Stromal cell of bone marrow (primary cell): ENCODE data around the gene PIAS1.
"Not testable (repeated sequence)": the region's sequence is repeated elsewhere in the genome, so short reads cannot be mapped to it uniquely, and the experiment has no call there.

Source experiments
- DNase-seq: peaks from one replicate; pipeline ENCODE4 v3.0.0-alpha.2; 2012; ENCODE audit warnings: low read depth

The PIAS1 gene

DNA sequence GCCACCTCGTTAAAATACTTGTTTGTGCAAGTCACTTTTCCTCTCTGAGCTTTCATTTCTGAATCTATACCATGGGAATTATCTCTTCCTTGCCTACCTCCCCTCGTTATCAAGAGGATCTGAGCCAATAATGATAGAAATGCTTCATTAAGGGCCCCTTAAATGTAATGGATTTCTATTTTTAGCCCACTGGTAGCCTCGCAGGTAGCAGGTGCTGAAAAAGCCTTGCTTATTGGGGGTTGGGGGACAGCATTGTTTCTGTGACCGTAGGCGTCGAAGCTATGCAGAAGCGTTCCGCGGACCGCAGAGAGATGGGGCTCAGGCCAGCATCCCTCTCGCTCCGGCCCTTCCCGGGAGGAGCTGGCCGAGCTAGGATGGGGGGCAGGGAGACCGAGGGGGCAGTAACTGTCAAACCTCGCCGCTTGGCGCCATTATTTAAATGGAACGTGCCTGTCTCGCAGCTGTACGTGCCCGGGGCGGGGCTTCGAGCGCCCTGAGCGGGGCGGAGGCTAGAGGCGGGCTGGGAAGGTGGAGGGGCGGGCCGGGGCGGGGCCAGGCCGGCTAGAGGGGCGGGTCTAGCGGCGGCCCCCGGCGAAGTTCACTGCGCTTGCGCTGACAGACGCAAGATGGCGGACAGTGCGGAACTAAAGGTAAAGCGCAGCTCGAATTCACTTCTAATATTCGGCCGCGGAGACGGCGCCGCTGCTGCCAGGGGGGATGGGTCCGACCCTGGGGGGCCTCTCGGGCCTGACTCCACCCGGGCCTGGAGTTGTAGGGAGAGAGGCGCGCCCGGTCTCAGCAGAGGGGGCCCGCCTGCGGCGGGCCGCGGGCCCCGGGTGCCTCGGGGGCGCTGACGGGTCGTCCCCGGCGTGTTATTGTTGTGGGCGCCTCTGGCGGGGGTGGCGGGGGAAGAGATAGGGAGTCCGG is at the start of gene PIAS1:
Gene PIAS1, plus strand, starts transcription at position 615 of the 927 bp plus-strand sequence. Its CDS starts 12 bp downstream, at position 627.
- peak; percentile 82 for DNase-seq

DNA sequence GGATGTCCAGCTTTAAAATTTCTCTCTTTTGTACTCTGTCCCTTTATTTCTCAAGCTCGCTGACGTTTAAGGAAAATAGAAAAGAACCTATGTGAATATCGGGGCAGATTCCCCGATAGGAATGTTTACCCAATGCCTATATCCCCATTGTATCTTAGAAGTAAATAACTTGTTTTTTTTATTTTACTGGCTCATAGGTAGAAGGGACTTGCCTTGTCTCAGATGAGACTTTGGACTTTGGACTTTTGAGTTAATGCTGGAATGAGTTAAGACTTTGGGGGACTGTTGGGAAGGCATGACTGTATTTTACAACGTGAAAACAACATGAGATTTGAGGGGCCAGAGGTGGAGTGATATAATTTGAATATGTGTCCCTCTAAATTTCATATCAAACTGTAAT is 46.5 kb upstream of the PIAS1 start:
- DNase-seq: not testable (repeated sequence)

DNA sequence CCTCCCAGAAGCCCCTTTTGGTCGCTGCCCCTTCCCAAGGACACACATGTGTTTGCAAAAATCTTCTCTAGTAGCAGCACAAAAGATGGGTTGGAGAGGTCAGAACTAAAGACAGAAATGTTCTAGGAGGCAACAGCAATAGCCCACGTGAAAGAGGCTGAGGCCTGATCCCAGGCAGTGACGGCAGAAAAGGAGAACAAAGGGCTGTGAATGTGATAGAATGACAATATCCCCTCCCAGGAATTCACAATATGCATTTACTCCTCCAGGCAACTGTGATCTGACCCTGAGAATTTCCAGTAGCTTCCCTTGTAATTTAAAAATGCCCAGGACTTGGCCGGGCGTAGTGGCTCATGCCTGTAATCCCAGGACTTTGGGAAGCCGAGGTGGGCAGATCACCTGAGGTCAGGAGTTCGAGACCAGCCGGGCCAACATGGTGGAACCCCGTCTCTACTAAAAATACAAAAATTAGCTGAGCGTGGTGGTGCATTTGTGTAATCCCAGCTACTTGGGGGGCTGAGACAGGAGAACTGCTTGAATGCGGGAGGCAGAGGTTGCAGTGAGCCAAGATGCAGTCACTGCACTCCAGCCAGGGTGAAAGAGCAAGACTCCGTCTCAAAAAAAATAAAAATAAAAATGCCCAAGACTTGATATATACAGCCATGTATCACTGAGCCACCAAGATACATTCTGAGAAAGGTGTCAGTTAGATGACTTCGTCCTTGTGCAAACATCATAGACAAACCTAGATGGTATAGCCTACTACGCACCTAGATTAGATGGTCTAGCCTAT is 43.6 kb upstream of the PIAS1 start:
- no peak for DNase-seq

DNA sequence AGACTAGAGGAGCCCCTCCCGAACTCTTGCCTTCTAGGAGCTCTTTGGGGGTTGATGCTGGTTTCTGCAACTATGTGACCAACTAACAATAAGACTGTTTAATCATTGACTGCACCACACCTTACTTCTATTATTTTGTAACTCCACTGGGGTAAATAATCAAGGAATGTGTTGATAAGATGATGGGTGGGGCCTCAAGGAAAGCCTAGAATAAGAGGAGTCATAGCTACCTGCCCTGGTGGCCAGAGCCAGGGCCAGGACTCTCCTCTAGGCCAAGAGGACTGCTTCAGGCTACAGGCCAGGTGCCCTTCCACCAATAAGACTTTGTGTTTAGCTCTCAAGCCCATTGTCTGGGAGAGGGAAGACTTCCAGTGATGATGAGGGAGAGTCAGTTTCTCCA is 41.2 kb upstream of the PIAS1 start:
- DNase-seq: no peak

DNA sequence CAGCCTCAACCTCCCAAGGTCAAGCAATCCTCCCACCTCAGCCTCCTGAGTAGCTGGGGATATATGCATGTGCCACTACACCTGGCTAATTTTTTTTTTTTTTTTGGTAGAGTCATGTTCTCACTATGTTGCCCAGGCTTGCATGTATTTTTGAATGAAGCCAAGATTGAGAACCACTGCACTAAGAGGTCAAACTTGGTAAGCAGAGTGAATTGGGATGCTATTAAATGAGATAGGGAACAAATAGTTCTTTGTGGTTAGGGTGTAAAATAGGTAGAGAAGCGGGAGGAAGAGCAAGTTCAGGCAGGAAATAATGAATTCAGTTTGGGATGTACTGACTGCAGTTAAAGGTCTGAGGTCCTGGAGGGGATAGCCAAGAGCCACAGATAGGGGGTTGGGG is 39.9 kb upstream of the PIAS1 start:
- no peak for DNase-seq

DNA sequence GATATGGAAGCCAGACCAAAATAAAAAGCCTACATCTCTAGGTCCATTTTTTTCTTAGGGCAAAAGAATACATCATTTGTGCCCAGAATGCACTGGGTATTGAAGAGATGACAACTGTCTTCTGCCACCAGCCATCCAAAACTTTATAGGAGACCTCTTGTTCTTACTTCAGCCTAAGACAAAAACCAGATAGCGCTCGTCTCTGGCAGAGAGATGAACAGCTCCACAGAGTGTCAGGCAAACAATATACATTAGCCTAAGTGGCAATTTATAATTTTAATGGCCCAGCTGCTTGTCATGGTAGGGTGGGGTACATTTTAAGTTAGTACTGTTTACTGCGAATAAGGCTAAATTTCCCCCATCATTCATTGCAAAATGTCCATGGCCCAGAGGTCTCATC is 38.9 kb upstream of the PIAS1 start:
- DNase-seq: no peak

DNA sequence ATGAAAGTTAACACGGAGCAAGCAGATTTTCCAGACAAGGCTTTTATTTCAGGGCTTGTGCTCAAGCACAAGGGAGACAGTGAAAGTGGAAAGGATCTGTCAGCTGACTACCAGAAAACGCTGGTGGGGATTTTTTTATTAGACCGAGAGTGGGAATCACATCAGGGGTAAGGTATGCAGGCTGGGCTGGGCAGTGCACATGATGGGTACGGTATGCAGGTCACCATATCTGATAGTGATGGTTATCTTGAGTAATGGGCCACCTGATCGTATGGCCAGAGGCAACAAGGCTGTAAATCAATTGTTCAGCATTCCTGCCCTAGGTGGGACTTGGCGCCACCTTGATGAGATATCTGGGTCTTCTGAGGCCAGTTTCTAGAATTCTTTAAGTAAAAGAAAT is 36.9 kb upstream of the PIAS1 start:
- DNase-seq: no peak

DNA sequence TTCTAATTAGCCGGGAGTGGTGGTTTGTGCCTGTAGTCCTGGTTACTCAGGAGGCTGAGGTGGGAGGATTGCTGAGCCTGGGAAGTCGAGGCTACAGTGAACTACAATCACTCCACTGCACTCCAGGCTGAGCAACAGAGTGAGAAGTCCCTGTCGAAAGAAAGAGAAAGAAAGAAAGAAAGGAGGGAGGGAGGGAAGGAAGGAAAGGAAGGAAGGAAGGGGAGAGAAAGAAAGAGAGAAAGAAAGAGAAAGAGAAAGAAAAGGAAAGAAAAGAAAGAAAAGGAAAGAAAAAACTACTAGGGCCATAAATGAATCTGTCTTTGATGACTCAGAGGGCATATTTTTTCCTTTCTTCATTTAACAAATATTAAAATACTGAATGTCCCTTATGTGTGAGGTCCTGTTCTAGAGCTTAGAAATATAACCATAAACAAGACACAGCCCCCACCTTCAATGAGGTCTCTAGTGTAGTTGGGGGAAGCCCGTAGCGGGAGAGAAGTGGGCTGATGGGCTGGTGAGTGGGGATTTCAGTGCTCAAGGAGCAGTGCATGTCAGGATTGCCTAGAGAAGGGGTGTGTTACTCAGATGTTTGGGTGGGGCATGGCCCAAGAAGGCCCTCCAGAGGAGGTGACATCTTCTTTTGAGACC is 35.2 kb upstream of the PIAS1 start:
- no peak for DNase-seq

DNA sequence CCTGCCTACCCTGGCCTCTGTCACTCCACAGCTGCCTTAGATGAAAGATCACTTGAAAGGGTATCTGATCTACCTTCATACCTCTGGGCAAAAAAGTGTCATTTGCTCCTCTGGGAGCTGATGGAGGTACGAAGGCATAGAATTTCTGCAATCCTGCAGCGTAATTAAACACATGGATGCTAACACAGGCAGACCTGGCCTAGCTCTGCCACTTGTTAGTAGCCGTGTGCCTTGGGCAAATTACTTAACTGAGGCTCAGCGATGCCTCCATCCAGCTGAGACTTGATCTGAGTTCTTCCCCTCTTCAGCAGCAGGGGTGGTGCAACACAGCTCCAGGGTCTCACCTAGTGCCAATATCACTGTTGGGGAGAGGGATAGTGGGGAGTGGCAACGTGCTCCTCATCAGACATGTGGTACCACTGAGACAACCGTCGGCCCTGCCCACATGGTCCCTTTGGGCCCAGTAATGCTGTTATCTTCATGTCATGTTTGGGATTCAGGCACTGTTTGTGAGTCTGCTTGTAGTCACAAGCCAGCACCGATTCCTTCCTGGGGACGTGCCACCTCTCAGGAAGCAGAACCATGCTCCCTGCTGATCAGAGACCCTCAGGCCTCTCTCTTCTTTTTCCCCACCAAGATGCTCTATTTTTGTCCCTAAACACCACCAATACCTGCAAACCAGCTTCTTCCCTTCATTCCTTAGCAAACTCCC is 34.1 kb upstream of the PIAS1 start:
- DNase-seq: no peak

DNA sequence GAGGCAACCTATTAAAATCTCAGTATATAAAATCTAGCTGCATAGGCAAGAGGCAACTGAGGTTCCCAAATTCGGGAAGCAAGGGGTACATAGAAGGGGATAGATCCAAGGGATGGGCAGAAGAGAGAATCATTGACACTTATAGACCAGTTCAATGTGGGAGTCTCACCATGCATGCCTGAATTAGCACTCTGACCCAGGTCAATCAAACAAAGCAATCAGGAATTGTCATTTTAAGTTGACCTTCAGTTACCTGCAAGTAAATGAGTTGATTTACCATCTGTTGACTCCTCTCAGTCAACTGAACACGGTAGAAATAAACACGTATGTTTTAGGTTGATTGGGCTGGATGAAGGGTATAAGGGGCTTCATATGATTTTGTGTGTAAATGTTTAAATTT is 33.4 kb upstream of the PIAS1 start:
- no peak for DNase-seq

DNA sequence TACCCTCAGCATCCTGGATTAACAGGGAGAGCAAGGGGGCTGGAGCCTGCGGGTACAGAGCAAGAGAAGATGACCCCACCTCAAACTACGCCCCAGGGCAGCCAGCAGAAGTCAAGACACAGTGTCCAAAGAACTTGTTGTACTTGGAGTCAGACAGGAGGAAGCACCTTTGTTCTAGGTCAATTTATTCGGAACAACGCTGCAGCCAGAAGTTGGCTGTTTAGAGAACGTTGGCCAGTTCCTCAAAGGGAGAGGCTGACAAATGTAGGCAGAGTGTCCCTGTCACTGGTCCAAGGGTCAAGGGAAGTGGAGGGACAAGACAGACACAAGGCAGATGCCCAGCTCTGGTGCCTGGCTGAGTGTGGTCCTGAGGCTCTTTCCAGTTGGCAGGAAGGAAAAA is 32.1 kb upstream of the PIAS1 start:
- no peak for DNase-seq

DNA sequence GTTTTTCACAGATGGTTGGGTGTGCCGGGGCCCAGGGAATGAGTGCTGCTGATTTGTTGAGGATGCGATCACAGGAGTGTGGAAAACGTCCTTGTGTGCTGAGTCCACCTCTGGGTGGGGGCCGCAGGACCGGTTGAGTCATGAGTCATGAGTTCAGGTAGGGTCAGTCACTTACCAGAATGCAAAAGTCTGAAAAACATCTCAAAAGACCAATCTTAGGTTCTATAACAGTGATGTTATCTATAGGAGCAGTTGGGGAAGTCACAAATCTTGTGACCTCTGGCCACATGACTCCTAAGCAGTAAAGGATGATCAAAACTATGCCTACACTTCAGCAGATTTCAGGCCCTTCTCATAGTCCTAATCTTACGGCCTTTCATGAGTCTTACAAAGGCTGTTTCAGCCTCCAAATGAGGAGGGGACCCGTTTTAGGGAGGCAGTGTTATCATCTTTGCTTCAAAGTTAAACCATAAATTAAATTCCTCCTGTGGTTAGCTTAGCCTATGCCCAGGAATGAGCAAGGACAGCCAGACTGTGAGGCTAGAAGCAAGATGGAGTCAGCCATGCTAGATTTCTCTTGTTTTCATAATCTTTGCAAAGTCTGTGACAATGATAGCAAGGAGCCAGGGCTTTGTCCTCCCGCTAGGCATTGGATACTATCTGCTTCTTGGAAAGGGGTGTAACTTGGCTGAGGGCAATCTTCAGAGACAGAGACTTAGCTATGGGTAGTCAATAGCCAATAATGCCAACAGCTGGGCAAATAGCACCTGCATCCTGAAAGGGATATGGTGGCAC is 30.6 kb upstream of the PIAS1 start:
- no peak for DNase-seq

DNA sequence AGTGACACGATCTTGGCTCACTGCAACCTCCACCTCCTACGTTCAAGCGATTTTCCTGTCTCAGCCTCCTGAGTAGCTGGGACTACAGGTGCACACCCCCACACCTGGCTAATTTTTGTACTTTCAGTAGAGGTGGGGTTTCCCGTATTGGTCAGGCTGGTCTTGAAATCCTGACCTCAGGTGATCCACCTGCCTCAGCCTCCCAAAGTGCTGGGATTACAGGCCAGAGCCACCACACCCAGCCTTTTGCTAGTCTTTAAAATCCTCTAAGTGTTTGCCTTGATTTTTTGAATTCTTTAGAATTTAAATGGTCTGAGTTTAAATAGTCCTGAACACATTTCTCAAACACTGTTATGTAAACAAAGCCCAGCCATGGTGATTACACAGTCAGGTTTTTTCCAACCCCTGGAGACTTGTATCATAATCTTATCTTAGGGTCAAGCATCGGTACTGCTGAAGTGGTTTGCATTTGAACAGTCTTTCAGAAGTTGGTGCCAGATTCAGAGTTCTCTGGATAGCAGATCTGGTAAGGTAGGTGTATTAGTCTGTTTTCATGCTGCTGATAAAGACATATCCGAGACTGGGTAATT is 28.2 kb upstream of the PIAS1 start:
- no peak for DNase-seq

DNA sequence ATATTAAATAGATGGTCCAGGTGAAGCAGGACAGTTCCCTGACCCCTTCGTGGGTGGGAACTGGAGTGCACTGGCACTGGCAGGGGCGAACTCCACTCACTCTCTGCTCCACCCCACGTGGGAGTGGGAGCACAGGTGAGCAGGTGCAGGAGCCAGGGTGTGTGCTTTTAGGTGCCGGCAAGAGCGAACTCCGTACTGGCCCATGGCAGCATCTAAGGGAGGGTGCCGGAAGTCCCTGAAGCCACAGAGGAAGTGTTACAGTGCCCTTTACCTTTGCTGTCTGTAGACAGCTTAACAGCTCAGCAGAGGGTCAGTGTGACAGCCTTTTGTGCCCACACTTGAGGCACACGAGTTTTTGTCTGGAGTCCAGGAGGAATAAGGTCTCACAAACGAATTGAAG is 26.7 kb upstream of the PIAS1 start:
- DNase-seq: no peak

DNA sequence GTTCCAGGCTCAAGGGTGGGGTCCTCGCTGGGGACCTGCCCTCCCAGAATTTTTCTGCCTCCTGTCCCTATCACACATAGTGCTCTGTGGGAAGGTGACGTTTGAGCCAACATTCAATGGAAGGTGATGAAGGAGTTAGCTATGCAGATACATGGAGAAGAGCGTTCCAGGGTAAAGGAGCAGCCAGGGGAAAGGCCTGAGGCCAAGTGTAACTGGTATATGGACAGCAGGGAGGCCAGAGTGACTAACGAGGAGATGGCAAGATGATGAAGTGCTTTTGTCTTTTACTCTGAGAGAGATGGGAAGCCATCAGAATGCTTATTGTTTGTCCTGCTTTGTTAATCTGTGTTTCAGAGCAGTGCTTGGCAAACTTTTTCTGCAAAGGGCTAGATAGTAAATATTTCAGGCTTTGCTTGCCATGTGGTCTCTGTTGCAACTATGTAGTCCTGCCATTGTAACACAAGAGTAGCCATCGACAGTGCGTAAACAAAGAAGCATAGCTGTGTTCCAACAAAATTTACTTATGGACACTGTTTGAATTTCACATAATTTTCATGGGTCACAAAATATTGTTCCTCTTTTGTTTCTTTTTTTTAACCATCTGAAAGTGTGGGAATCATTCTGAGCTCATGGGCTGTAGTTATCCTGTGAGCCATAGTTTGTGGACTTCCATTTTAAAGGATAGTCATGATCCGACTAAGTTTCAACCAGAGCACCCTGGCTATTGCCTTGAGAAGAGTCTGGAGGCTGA is 25.8 kb upstream of the PIAS1 start:
- DNase-seq: no peak

DNA sequence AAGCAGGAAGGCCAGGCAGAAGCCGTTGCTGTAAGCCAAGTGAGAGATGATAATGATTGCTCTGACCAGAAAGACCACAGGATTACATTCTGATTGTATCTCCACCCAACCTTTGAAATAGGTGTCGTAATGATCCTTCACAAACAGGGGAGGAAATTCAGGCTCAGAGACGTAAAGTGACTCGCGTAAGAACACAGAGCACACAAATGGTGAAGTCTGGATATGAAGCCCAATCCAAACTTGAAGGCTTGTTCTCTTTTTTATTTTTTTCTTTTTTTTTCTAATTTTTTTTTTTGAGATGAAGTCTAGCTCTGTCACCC is 25.3 kb upstream of the PIAS1 start:
- no peak for DNase-seq

DNA sequence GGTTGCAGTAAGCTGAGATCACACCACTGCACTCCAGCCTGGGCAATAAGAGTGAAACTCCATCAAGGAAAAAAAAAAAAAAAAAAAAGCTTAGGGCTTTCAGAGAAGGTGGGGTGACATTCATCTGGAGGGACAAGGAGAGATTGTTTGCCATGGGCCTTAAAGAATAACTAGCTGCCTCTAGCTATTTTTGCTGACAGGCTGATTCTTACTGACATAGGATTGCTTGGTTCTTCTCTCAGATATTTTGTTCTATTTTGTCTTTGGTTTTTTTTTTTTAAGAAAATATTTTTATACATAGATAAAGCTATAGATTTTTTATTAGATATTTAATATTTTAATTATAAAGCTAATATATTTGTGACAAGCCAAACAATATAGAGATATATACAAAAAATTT is 24.2 kb upstream of the PIAS1 start:
- no peak for DNase-seq

DNA sequence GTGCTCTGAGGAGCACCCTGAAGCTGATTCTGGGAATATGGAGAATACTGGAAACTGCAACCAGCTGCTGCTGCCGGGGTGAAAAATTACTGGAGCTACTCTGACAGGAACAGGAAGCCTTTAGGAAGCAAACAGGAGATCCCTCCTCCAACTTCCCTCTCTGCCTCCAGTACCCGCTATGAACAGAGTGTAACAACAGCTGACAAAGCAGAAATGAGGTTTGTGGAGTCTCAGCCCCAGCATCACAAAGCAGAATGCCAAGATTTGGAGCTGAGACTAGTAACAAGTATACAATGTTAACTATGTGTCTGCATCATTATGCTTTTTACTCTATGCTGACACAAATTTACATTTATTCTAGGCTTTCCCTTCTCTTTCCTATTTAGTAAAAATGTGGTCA is 22.7 kb upstream of the PIAS1 start:
- no peak for DNase-seq

DNA sequence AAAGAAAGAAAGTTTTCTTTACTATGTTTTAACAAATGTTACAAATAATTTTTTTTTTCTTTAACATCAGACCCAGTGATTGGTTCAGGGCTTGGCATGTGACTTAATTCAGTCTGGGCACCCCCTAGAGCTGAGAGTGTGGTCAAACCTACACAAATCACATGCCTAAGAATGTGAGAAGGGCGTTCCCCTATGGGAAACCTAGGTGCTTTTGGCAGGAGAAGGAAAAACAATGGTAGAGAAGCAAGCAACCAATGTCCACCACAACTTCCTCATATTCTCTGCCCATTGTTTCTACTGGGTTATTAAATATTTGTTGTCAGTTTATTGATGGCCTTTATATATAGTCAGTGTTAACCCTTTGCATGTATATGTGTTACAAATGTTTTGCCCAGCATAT is 21.4 kb upstream of the PIAS1 start:
- DNase-seq: no peak

DNA sequence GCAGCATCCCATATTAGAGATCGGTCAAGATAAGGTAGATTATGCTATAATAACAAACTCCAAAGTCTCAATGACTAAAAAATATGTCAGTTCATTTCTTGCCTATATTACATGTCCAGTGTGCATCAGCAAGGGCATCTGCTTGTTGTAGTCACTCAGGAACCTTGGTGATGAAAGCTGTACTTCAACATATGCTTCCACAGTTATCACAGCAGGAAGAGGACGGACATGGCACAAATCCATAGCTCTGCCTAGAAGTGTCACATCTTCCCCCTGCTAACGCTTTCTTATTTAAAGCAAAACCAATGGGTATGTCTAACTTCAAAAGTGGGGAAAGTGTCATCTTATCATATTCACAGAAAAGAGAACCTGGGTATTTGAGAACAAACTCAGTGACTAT is 20.0 kb upstream of the PIAS1 start:
- no peak for DNase-seq
